ENCODE data around the gene ZNF384. TPM values are rescaled to one million over a fixed set of nuclear protein-coding genes. Genes with fewer than 3 reads are reported as not detected.

ZNF384 gene
- total RNA-seq, 1 donor from 2014 or later, result 38.0 TPM

GRCh38 chr12:6650832-6651231 lies 38.3 kb downstream of the ZNF384 start:
- DNase-seq (ENCODE audit: low spot score), result no peak
- peaks cover 5% of the 10 kb centered on the region for H3K27me3 Mint-ChIP-seq (ENCODE audit: insufficient read depth, low read depth)
- no peak overlapping the region for H3K27ac Mint-ChIP-seq
- TF ChIP-seq CTCF (IDR thresholded peaks at IDR 0.05) (no peak), EZH2phosphoT487 (IDR thresholded peaks at IDR 0.05) (no peak), EZH2 (IDR thresholded peaks at IDR 0.05) (no peak)
- no peak overlapping the region for H3K9ac ChIP-seq
- H4K20me1 ChIP-seq (ENCODE audit: low read depth), result no peaks in the 10 kb centered on the region
- H3K4me1 ChIP-seq, result no peaks in the 10 kb centered on the region
- H3K4me2 ChIP-seq, result no peak overlapping the region
- H2AFZ ChIP-seq (replicated peaks), result no peak overlapping the region
- no peaks in the 10 kb centered on the region for H3K36me3 ChIP-seq
- no peaks in the 10 kb centered on the region for H3K9me3 ChIP-seq (ENCODE audit: low read depth)
- peaks cover 37% of the 10 kb centered on the region for H3K36me3 Mint-ChIP-seq
- H3K9me3 Mint-ChIP-seq, result no peaks in the 10 kb centered on the region
- H3K27me3 ChIP-seq, result no peaks in the 10 kb centered on the region
- H3K79me2 ChIP-seq (ENCODE audit: low read depth), result no peaks in the 10 kb centered on the region
- no peaks in the 10 kb centered on the region for H3F3A ChIP-seq (ENCODE audit: low read depth)
- H3K4me3 ChIP-seq, result no peak overlapping the region
- peaks cover 5% of the 10 kb centered on the region for H3K4me1 Mint-ChIP-seq
- H3K4me3 Mint-ChIP-seq, result no peak overlapping the region
- no peak overlapping the region for H3K27ac ChIP-seq

- no peaks in the 10 kb centered on the region for H3K9me3 ChIP-seq (ENCODE audit: low read depth)
- H3K36me3 Mint-ChIP-seq, result peaks cover 24% of the 10 kb centered on the region
- peak; percentile 87 for DNase-seq (ENCODE audit: low spot score)
- peak within 1 kb of the TSS; percentile 87 for H3K4me2 ChIP-seq
- no peaks in the 10 kb centered on the region for H3K9me3 Mint-ChIP-seq
- no peaks in the 10 kb centered on the region for H3K36me3 ChIP-seq
- H3K27me3 ChIP-seq, result peaks cover 3% of the 10 kb centered on the region
- peak within 1 kb of the TSS; percentile 60 for H2AFZ ChIP-seq (replicated peaks)
- TF ChIP-seq EZH2 (IDR thresholded peaks at IDR 0.05), result no peak
- no peak for TF ChIP-seq CTCF (IDR thresholded peaks at IDR 0.05)
- no peak for TF ChIP-seq EZH2phosphoT487 (IDR thresholded peaks at IDR 0.05)
- H3K79me2 ChIP-seq (ENCODE audit: low read depth), result no peaks in the 10 kb centered on the region
- no peak within 1 kb of the TSS for H3K9ac ChIP-seq
- peaks cover 8% of the 10 kb centered on the region for H3K27me3 Mint-ChIP-seq (ENCODE audit: insufficient read depth, low read depth)
- H3K4me3 ChIP-seq, result peak within 1 kb of the TSS; percentile 63
- H4K20me1 ChIP-seq (ENCODE audit: low read depth), result no peaks in the 10 kb centered on the region
- no peaks in the 10 kb centered on the region for H3K4me1 ChIP-seq
- no peak within 1 kb of the TSS for H3K27ac ChIP-seq
- peak within 1 kb of the TSS; percentile 79 for H3K4me3 Mint-ChIP-seq
- peaks cover 5% of the 10 kb centered on the region for H3F3A ChIP-seq (ENCODE audit: low read depth)
- peaks cover 5% of the 10 kb centered on the region for H3K4me1 Mint-ChIP-seq
- H3K27ac Mint-ChIP-seq, result peak within 1 kb of the TSS; percentile 66
These were observed 42.0 kb downstream of the ZNF384 start, which contains the start of gene ACRBP for GRCh38 chr12:6647083-6647604. Gene ACRBP (minus strand): TSS chr12:6647432. CDS start chr12:6647366, 66 bp downstream.

- Histone ChIP-seq H3K4me2 (peak overlapping the region; percentile 87), H3F3A (ENCODE audit: low read depth) (peaks cover 5% of the 10 kb centered on the region), H2AFZ (replicated peaks) (peak overlapping the region; percentile 60), H3K36me3 (no peaks in the 10 kb centered on the region), H4K20me1 (ENCODE audit: low read depth) (no peaks in the 10 kb centered on the region), H3K79me2 (ENCODE audit: low read depth) (no peaks in the 10 kb centered on the region), H3K4me3 (peak overlapping the region; percentile 63), H3K4me1 (no peaks in the 10 kb centered on the region), H3K27ac (no peak overlapping the region), H3K9ac (no peak overlapping the region), H3K9me3 (ENCODE audit: low read depth) (no peaks in the 10 kb centered on the region), H3K27me3 (peaks cover 6% of the 10 kb centered on the region)
- DNase-seq (ENCODE audit: low spot score), result no peak
- Mint-ChIP-seq H3K27ac (no peak overlapping the region), H3K4me1 (peaks cover 5% of the 10 kb centered on the region), H3K27me3 (ENCODE audit: insufficient read depth, low read depth) (peaks cover 8% of the 10 kb centered on the region), H3K36me3 (peaks cover 21% of the 10 kb centered on the region), H3K4me3 (peak overlapping the region; percentile 79), H3K9me3 (no peaks in the 10 kb centered on the region)
- TF ChIP-seq EZH2phosphoT487 (IDR thresholded peaks at IDR 0.05), result no peak
- no peak for TF ChIP-seq EZH2 (IDR thresholded peaks at IDR 0.05)
- TF ChIP-seq CTCF (IDR thresholded peaks at IDR 0.05), result no peak
These were observed 42.7 kb downstream of the ZNF384 start for GRCh38 chr12:6646276-6647082.
